K562 (cell line): Measurements from ENCODE around the gene CNPPD1. TPM values are rescaled to one million over a fixed set of nuclear protein-coding genes. Genes with fewer than 3 reads are reported as not detected.
A peak's percentile ranks its signal among the peaks of the same experiment; 100 is the strongest.

Source experiments
- MTA2 ChIP-seq: fragments of 450-650 bp; IDR thresholded peaks from 2 replicates; pipeline ENCODE4 v1.6.1; 2016; ENCODE audit warnings: low read depth
- MTF1 ChIP-seq: fragments of 250-450 bp; sonication (Bioruptor Pico); IDR thresholded peaks from 2 replicates; pipeline ENCODE4 v1.9.0; 2021; ENCODE audit warnings: moderate library complexity, mild to moderate bottlenecking, inconsistent platforms, borderline replicate concordance
- PHTF2 ChIP-seq: fragments of 250-450 bp; sonication (Bioruptor Pico); IDR thresholded peaks from 2 replicates; pipeline ENCODE4 v1.5.0; 2021; ENCODE audit warnings: mild to moderate bottlenecking
- SOX6 ChIP-seq: fragments of 450-650 bp; IDR thresholded peaks from 2 replicates; pipeline ENCODE4 v1.6.1; 2014; ENCODE audit warnings: mild to moderate bottlenecking
- ZNF133 ChIP-seq: fragments of 250-450 bp; sonication (Bioruptor Pico); IDR thresholded peaks from 2 replicates; pipeline ENCODE4 v1.4.0; 2020; ENCODE audit warnings: mild to moderate bottlenecking
- ZZZ3 ChIP-seq: fragments of 450-650 bp; IDR thresholded peaks from 2 replicates; pipeline ENCODE4 v1.6.1; 2016; ENCODE audit warnings: antibody characterized with exemption, mild to moderate bottlenecking, moderate library complexity
- polyA plus RNA-seq, 8 experiments: library from polyadenylated mRNA; depleted of rRNA in 4 of 8; stranded (reverse) in 5 of 8; unstranded in 3 of 8; fragments of >200 nt; fragmentation: Nextera tagmentation in 2 of 8; fragmentation: Illumina TruSeq in 1 of 8; extraction: Ambion mirVana in 2 of 8; extraction: Trizol in 1 of 8; gene quantifications; 2 replicates each; pipeline versions ENCODE4 v1.2.1 to v1.2.3, GENCODE V29; 2011 to 2014; ENCODE audit warnings: inconsistent platforms in 1 of 8, missing spikeins in 1 of 8
- total RNA-seq, 7 experiments: library from RNA; depleted of rRNA in 6 of 7; stranded (reverse); fragments of >200 nt in 6 of 7; fragmentation: Illumina TruSeq in 2 of 7; extraction: Trizol in 2 of 7; gene quantifications; 2 replicates each; pipeline versions ENCODE4 v1.2.1 to v1.2.3, GENCODE V29; 2011 to 2021; ENCODE audit warnings: low replicate concordance in 1 of 7
- TF ChIP-seq, protein P1 (sequence below): fragments of 150-350 bp; IDR thresholded peaks from 2 replicates; pipeline ENCODE4 v1.6.1; 2014; ENCODE audit warnings: low read depth, mild to moderate bottlenecking, low read length, borderline replicate concordance
- TF ChIP-seq, protein P2 (sequence below), 2 experiments: fragments of 450-650 bp; IDR thresholded peaks; 2 replicates each; pipeline ENCODE4 v1.6.1; 2016; ENCODE audit warnings: mild to moderate bottlenecking in 2 of 2, borderline replicate concordance in 1 of 2, low read depth in 1 of 2, moderate library complexity in 1 of 2
- TF ChIP-seq, protein P3 (sequence below): sonication (generic); formaldehyde crosslinking; IDR thresholded peaks from 2 replicates; pipeline ENCODE4 v1.9.0; 2022; ENCODE audit warnings: mild to moderate bottlenecking, missing genetic modification reagents
- TF ChIP-seq, protein P4 (sequence below): fragments of 250-450 bp; sonication (Bioruptor Pico); IDR thresholded peaks from 2 replicates; pipeline ENCODE4 v1.8.0; 2021; ENCODE audit warnings: borderline replicate concordance, mild to moderate bottlenecking, moderate library complexity; ENCODE audit not compliant: poor library complexity, severe bottlenecking

The CNPPD1 gene
- total and polyA plus RNA-seq, 9 of the 15 experiments (the other 6 are each of a cell fraction or from before 2014, with no cell fraction given) = 9.9 to 53.5 (median 27.0) TPM

DNA sequence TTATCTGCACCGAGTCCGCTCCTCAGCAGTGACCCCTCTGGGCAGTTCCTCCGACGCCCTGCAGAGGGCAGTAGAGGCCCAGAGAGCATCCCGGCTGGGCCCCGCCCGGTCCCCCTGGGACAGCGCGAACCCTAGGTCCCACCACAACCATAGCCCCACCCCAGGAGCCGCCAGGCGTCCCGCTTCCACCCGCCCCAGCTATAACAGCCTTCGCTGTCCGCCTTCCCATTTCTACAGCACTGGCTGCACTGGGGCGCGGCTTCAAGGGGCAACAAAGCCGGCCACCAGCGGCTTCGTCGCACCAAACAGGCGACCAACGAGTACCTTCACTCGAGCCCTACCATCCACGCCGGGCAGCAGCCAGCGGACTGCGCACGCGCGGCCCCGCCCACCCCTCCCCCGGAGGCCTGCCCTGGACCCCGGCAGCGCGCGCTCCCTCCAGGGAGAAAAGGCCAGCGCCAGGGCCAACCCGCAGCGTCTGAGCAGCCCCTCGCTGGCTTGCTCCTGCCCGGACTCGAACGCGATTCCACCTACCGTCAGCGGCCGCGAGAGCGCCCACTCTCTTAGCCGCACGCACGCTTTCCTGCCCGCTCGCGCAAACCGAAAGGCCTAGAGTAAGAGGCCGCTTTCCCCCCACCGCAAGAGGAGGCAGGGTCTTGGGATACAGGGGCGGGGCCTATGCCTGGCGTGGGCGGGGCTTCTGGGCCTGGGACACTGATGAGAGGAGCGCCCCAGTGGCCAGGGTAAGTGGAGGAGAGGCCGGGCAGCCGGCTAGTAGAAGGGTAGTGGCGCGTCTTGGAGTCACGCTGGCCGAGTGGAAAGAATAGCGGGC is 16.3 kb downstream of the CNPPD1 start, which contains the start of gene NHEJ1 (continued):
- TF ChIP-seq, protein P1, sequence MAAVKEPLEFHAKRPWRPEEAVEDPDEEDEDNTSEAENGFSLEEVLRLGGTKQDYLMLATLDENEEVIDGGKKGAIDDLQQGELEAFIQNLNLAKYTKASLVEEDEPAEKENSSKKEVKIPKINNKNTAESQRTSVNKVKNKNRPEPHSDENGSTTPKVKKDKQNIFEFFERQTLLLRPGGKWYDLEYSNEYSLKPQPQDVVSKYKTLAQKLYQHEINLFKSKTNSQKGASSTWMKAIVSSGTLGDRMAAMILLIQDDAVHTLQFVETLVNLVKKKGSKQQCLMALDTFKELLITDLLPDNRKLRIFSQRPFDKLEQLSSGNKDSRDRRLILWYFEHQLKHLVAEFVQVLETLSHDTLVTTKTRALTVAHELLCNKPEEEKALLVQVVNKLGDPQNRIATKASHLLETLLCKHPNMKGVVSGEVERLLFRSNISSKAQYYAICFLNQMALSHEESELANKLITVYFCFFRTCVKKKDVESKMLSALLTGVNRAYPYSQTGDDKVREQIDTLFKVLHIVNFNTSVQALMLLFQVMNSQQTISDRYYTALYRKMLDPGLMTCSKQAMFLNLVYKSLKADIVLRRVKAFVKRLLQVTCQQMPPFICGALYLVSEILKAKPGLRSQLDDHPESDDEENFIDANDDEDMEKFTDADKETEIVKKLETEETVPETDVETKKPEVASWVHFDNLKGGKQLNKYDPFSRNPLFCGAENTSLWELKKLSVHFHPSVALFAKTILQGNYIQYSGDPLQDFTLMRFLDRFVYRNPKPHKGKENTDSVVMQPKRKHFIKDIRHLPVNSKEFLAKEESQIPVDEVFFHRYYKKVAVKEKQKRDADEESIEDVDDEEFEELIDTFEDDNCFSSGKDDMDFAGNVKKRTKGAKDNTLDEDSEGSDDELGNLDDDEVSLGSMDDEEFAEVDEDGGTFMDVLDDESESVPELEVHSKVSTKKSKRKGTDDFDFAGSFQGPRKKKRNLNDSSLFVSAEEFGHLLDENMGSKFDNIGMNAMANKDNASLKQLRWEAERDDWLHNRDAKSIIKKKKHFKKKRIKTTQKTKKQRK = no peak
- no peak for TF ChIP-seq MTF1 (CRISPR knock-in tag)
- TF ChIP-seq, protein P2, sequence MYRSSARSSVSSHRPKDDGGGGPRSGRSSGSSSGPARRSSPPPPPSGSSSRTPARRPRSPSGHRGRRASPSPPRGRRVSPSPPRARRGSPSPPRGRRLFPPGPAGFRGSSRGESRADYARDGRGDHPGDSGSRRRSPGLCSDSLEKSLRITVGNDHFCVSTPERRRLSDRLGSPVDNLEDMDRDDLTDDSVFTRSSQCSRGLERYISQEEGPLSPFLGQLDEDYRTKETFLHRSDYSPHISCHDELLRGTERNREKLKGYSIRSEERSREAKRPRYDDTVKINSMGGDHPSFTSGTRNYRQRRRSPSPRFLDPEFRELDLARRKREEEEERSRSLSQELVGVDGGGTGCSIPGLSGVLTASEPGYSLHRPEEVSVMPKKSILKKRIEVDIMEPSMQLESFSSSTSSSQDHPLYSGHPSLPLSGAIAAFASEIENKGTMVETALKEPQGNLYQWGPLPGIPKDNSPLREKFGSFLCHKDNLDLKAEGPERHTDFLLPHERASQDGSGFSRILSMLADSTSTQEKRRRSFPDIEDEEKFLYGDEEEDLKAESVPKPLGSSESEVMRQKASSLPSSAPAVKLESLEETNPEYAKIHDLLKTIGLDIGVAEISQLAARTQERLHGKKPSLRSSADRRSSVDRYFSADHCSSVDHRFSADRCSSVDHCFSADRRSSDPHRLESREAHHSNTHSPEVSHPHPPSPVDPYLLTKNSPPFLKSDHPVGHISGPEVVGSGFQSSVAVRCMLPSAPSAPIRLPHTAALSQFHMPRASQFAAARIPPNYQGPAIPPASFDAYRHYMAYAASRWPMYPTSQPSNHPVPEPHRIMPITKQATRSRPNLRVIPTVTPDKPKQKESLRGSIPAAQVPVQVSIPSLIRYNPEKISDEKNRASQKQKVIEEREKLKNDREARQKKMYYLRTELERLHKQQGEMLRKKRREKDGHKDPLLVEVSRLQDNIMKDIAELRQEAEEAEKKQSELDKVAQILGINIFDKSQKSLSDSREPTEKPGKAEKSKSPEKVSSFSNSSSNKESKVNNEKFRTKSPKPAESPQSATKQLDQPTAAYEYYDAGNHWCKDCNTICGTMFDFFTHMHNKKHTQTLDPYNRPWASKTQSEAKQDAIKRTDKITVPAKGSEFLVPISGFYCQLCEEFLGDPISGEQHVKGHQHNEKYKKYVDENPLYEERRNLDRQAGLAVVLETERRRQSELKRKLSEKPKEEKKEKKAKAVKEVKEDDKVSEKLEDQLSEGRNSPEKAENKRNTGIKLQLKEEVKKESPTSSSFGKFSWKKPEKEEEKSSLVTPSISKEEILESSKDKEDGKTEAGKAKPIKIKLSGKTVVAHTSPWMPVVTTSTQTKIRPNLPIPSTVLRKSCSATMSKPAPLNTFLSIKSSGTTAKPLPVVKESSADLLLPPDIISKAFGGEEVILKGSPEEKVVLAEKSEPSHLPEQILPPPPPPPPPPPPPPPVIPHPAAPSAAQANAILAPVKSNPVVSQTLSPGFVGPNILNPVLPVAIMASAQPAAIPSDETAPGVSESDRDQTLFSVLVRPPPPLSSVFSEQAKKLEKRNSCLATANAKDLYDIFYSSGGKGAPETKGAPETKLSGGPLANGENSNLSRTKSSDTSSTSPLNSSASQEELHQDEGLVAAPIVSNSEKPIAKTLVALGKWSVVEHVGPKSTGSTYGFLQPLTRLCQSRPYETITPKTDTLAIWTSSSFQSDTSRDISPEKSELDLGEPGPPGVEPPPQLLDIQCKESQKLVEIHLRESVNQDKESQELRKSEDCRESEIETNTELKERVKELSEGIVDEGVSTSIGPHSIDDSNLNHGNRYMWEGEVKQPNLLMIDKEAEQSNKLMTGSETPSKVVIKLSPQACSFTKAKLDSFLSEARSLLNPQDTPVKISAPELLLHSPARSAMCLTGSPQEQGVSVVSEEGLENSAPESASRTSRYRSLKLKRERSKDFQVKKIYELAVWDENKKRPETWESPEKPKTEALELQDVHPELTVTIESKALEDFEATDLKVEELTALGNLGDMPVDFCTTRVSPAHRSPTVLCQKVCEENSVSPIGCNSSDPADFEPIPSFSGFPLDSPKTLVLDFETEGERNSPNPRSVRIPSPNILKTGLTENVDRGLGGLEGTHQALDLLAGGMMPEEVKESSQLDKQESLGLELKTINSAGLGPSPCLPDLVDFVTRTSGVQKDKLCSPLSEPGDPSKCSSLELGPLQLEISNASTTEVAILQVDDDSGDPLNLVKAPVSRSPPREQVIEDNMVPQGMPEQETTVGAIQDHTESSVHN (IDR thresholded peaks at IDR 0.05; ENCODE audit: borderline replicate concordance in 1 of 2, low read depth in 1 of 2) = no peak
- 0 out of 2 replicates have a peak, but pooled peaks have one; percentile 17 for TF ChIP-seq SOX6
- TF ChIP-seq, protein P3, sequence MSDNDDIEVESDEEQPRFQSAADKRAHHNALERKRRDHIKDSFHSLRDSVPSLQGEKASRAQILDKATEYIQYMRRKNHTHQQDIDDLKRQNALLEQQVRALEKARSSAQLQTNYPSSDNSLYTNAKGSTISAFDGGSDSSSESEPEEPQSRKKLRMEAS (CRISPR knock-in tag) = peak; percentile 69; the same call in 1 of the 2 replicates
- no peak for TF ChIP-seq MTA2
- TF ChIP-seq PHTF2 (CRISPR knock-in tag) = no peak
- no peak for TF ChIP-seq ZNF133 (CRISPR knock-in tag)
- TF ChIP-seq ZZZ3 = no peak
- TF ChIP-seq, protein P4, sequence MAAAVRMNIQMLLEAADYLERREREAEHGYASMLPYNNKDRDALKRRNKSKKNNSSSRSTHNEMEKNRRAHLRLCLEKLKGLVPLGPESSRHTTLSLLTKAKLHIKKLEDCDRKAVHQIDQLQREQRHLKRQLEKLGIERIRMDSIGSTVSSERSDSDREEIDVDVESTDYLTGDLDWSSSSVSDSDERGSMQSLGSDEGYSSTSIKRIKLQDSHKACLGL = no peak
